NAMALWA (cell line): ENCODE data around the gene JSRP1.
A peak's percentile ranks its signal among the peaks of the same experiment; 100 is the strongest.

ENCODE experiments used
- DNase-seq: peaks from one replicate; pipeline ENCODE4 v3.0.0-alpha.2; 2015; ENCODE audit warnings: low spot score

JSRP1 gene

DNA sequence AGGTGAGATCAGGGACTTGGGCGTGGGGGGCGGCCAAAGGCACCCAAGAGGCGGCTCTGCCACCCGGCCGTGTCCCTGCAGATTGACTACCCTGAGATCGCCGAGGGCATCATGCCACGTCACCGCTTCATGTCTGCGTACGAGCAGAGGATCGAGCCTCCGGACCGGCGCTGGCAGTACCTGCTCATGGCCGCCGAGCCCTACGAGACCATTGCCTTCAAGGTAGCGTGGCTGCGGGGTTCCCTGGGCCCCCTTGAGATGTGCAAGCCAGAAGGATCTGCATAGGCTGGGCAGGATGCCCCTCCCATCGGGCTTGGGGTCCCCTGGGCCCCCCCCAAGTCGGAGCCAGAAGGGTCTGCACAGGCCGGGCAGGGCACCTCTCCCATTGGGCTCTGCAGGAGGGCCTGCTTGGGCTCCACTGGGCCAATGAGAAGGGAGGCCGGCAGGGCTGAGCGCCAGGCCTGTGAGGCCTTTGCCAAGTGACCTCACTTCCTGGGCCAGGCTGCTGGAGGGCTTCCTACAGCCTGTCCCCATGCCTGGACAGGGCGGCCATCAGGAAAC, 9.3 kb downstream of the JSRP1 start:
- no peak for DNase-seq

- DNase-seq: no peak
Observed at GRCh38 chr19:2246014-2246620, 10.1 kb downstream of the JSRP1 start.

- no peak for DNase-seq
Observed at GRCh38 chr19:2245273-2245672, 10.9 kb downstream of the JSRP1 start.

DNA sequence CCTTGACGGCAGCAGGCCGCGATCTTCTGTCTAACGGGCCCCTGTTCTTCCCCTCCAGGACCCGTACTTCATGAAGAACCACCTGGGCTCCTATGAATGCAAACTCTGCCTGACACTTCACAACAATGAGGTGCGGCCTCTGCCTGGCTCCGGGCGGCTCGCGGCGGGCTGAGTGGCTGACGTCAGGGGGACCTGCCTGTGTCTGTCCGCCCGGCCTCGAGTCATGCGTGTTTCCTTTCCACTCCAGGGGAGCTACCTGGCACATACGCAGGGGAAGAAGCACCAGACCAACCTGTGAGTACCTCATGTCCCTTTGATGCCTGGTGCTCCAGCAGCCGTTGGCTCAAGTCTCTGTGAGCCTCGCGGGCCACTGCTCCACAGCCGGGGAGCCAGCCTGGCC, 11.7 kb downstream of the JSRP1 start:
- DNase-seq: no peak

DNA sequence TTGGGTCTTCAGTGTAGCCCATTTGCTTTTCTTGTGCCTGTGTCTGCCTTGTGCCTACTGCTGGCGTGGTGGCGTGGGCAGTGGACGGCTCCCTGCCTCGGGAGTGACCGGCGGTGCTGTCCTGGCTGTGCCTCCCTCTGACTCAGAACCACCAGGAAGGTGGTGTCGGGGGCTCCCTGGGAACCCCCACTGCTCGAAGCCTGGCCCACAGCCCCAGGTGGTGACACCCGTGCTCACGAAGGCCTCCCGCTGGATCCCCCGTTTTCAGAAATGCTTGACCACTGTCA, 12.1 kb downstream of the JSRP1 start:
- DNase-seq: no peak

DNA sequence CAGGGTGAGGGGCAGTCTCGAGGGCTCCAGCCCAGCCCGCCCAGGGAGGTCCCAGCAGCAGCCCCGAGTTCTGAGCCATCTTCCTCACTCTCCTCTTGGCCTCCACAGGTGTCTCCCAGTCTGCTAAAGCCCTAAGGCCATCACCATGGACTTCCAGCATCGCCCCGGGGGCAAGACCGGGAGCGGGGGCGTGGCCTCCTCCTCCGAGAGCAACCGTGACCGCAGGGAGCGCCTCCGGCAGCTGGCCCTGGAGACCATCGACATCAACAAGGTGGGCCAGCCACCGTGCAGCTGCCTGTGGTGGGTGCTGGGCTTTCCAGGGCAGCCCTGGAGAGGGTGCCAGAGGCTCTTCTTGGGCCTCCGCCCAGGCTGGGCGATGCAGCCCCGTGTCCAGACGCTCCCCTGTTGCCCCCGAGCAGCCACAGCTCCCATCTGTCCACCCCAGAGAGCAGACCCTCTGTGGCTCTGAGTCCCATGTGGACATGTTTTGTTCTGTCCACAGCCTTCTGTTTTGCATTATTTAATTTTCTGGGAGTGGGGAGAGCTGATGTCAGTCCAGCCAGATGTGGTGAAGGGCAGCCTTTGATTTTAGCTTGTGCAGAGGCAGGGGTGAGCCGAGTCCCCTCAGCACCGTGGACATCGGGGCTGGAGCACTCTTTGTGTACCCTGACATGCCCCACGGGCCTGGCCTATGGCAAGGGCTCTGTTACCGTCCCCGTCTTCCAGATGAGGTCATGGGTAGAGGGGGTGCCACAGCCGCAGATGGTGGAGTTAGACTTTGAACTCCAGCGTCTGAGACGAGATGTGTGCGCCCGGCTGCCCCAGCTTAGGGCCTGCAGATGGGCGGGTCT, 12.7 kb downstream of the JSRP1 start:
- DNase-seq: no peak

DNA sequence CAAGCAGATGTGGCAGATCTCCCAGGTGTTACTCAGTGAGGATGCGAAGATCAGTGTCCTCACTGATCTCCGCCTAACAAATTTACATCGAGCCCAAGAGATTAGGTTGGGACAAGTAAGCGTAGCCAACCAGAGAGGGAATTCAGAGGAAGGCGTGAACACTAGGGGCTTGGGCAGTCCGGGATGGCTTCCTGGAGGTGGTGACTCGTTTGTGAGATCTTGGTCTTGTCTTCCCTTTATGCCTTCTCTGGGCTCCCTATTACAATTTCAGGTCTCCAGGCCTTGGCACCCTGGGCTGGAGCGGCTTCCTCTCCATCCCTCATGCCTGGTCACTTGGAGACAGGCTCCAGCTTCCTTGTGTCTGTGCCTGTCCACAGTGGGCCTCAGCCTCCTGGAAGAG, 13.4 kb downstream of the JSRP1 start:
- DNase-seq: no peak

GRCh38 chr19:2242092-2242537, 14.1 kb downstream of the JSRP1 start:
- no peak for DNase-seq

DNA sequence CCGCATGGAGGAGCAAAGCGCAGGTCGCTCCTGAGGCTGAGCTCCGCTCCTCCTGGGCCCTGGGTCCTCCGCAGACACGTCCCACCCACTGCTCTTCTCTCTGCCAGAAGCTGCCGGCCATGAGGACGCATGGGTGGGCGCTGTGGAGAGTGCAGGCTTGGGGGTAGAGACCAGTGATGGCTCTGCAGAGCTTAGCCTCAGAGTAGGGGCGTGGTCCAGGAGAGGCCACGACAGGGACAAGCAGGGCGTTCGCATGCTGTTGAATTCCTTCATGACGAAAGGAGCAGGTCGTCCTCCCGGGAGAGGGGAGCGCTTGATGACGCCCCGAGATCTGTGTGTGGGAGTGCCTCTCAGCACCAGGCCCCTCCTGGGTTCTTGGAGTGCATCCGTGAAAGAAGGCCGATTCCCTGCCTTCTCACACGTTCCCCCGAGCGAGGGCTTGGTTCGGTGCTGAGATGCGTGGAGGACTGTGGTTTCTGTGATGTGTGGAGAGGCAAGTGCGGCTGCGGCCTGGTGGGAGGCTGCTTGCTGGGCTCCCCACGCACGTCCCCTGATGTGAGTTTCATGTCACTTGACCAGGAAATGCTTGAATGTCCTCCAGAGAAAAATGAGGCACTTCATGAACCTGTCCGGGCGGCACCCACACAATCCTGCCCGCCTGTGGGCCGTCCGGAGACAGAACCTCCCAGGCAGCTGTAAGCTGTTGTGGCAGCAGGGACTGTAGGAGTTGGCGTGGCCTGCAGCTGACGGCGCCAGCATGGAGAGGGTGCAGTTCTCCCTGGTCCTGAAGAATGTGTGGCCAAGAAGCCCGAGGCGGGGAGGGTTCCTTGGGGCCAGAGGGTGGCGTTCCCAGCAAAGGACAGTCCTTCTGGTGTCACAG, 15.1 kb downstream of the JSRP1 start:
- no peak for DNase-seq

GRCh38 chr19:2239771-2240770, 16.1 kb downstream of the JSRP1 start:
- DNase-seq: peak; percentile 16

- peak; percentile 30 for DNase-seq
Observed at GRCh38 chr19:2239173-2239572, 17.0 kb downstream of the JSRP1 start.

DNA sequence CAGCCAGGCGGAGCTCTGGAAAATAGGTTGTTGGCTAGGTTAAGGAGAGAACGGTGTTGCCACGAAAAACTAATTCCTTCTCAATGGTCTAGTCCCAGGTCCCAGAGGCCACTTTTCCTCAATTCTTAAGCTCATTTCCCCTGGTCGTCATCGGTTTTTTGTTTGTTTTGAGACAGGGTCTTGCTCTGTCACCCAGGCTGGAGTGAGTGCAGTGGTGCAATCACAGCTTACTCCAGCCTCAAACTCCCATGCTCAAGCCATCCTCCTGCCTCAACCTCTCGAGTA, 18.4 kb downstream of the JSRP1 start:
- no peak for DNase-seq

- no peak for DNase-seq
Observed at GRCh38 chr19:2237051-2237868, 19.0 kb downstream of the JSRP1 start.

- peak; percentile 98 for DNase-seq
Observed at GRCh38 chr19:2236314-2237050, 19.7 kb downstream of the JSRP1 start, which contains the start of the genes PLEKHJ1 and SF3A2. PLEKHJ1 (minus strand) TSS chr19:2236329; CDS start chr19:2236248, 81 bp downstream. SF3A2 (plus strand) TSS chr19:2236824; CDS start chr19:2243419, 6,595 bp downstream.

- no peak for DNase-seq
Observed at GRCh38 chr19:2236064-2236313, 20.2 kb downstream of the JSRP1 start.

GRCh38 chr19:2235381-2236063, 20.7 kb downstream of the JSRP1 start:
- DNase-seq: peak; percentile 49

DNA sequence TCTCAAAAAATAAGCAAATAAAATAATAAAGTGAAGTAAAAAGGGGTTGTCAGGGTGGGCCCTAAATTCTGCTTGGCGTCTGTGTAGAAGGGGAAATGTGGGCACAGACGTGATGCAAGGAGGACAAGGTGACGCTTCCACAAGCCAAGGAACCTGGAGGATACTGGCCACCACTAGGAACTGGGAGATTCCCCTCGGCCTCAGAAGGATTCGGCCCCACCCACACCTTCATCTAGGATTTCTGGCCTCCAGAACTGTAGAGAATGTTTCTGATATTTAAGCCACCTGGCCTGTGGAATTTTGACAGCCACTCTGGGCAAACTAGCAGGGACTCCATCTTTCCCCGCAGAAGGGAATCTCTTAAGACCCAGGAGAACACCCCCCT, 21.2 kb downstream of the JSRP1 start:
- no peak for DNase-seq

DNA sequence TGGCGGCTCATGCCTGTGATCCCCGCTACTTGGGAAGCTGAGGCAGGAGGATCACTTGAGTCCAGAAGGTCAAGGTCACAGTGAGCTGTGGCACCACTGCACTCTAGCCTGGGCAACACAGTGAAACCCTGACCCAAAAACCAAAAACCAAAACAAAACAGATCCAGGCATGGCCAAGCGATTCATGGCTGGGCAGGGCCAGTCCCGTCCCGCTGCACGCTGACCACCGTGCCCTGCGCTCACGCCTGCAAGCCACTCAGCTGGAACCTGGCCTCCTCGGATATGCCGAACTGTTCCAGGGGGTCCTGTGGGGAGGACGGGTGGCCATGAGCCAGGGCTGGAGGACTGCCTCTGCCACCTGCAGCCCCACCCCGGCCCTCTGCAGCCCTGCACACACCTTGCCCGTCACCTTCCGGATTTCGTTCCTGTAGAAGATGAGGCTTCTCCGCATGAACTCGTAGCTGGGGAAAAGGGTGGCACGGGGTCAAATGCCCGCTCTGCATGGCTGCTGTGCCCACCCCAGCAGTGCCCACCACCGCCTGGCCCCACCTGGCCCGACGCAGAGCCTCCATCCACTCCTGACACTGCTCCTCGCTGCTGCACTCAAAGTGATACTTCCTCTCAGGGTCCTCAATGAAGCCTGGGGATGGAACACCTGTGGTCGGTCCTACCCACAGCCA, 22.5 kb downstream of the JSRP1 start:
- DNase-seq: no peak
